Measurements from ENCODE around the gene PARD3.

DNA sequence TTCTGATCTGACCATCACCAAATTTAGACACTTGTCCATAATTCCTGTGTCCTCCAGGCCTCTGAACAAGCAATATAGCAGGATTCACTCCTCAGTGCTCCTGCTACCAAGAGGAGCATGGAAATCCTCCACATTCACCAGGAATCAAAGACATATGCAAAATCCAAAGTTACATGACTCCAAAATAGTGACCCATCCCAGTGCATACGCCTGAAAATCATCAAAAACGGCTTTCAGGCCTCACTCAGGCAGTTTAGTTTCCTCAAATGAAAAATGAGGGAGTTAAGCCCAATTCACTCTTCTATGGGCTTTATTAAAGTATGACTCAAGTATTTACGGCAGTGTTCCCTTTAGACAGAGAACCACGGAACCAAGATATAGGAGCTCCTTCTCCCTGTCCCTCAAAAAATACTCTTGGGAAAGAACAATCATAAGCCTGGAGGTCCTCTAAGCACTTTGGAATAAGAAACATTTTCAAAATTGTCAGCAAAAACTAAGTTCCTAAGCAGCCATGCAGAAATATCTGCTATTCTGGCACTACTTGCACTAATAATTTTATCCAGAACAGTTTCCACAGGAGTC, 240.7 kb downstream of the PARD3 start:
- TF ChIP-seq, protein P1, sequence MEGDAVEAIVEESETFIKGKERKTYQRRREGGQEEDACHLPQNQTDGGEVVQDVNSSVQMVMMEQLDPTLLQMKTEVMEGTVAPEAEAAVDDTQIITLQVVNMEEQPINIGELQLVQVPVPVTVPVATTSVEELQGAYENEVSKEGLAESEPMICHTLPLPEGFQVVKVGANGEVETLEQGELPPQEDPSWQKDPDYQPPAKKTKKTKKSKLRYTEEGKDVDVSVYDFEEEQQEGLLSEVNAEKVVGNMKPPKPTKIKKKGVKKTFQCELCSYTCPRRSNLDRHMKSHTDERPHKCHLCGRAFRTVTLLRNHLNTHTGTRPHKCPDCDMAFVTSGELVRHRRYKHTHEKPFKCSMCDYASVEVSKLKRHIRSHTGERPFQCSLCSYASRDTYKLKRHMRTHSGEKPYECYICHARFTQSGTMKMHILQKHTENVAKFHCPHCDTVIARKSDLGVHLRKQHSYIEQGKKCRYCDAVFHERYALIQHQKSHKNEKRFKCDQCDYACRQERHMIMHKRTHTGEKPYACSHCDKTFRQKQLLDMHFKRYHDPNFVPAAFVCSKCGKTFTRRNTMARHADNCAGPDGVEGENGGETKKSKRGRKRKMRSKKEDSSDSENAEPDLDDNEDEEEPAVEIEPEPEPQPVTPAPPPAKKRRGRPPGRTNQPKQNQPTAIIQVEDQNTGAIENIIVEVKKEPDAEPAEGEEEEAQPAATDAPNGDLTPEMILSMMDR (conservative IDR thresholded peaks at IDR 0.05): no peak
- TF ChIP-seq EZH2 (IDR thresholded peaks at IDR 0.05; ENCODE audit: low read depth): no peak
